B cell (primary cell): ENCODE measurements around the gene FMNL2. TPM values are rescaled to one million over a fixed set of nuclear protein-coding genes. Genes with fewer than 3 reads are reported as not detected.

Experiments used
- ATAC-seq: fragments of 200-7000 bp; cut with Tn5 transposase; one replicate; pipeline ENCODE4 v1.10.0; 2021; ENCODE audit warnings: low read depth, mild to moderate bottlenecking, moderate number of reproducible peaks, moderate library complexity
- CTCF ChIA-PET: fragments of 350-600 bp; sonication (Branson Sonifier 250); formaldehyde crosslinking; loops from one replicate; lab custom pipeline; 2021; ENCODE audit warnings: antibody characterized with exemption, inconsistent platforms; lab: Charles Lee
- POLR2A ChIA-PET: fragments of 350-600 bp; sonication (Branson Sonifier 250); formaldehyde crosslinking; loops from one replicate; lab custom pipeline; 2021; ENCODE audit warnings: antibody characterized with exemption; lab: Charles Lee
- DNase-seq: peaks from one replicate; pipeline ENCODE4 v3.0.0; 2013
- H2AFZ ChIP-seq: 2 replicates; pipeline ENCODE4 v1.6.1; 2012; ENCODE audit warnings: mild to moderate bottlenecking, low read depth, low read length; ENCODE audit not compliant: insufficient read depth, poor library complexity, severe bottlenecking
- H3K27ac ChIP-seq, 2 donors: 1 replicate in 1 of 2; 2 replicates in 1 of 2; pipeline ENCODE4 v1.5.1; 2012 to 2013; ENCODE audit warnings: low read length in 2 of 2, mild to moderate bottlenecking in 2 of 2, moderate library complexity in 1 of 2
- H3K27me3 ChIP-seq, 4 experiments: fragments of 200-600 bp in 1 of 4; sonication (generic) in 1 of 4; replicated peaks in 1 of 4; 1 replicate in 2 of 4; 2 replicates in 2 of 4; pipeline versions ENCODE4 v1.6.1 to v1.7.0; 2013 to 2016; ENCODE audit warnings: low read length in 3 of 4, mild to moderate bottlenecking in 2 of 4, mixed read lengths in 1 of 4, moderate library complexity in 1 of 4; ENCODE audit not compliant: insufficient read depth in 4 of 4, control insufficient read depth in 3 of 4; ENCODE audit errors: control extremely low read depth in 1 of 4
- H3K36me3 ChIP-seq, 2 experiments: replicated peaks in 1 of 2; 1 replicate in 1 of 2; 2 replicates in 1 of 2; pipeline versions ENCODE4 v1.6.1 to v1.7.1; 2013; ENCODE audit warnings: low read length in 1 of 2; ENCODE audit not compliant: insufficient read depth in 2 of 2, control insufficient read depth in 1 of 2; ENCODE audit errors: control extremely low read depth in 1 of 2, extremely low read depth in 1 of 2
- H3K4me1 ChIP-seq, 2 donors: fragments of 200-600 bp in 1 of 2; sonication (generic) in 1 of 2; 1 replicate in 1 of 2; 2 replicates in 1 of 2; pipeline versions ENCODE4 v1.5.1 to v1.6.1; 2013 to 2017; ENCODE audit warnings: low read length in 2 of 2; ENCODE audit not compliant: control insufficient read depth in 2 of 2, insufficient read depth in 2 of 2
- H3K4me2 ChIP-seq: replicated peaks from 2 replicates; pipeline ENCODE3; 2012; ENCODE audit warnings: mild to moderate bottlenecking, low read depth, low read length; ENCODE audit not compliant: poor library complexity, severe bottlenecking
- H3K4me3 ChIP-seq, 5 experiments: fragments of 200-600 bp in 1 of 5; sonication (generic) in 1 of 5; 1 replicate in 3 of 5; 2 replicates in 2 of 5; pipeline versions ENCODE4 v1.5.1 to v1.7.0; 2011 to 2016; ENCODE audit warnings: low read length in 4 of 5, mild to moderate bottlenecking in 4 of 5, low read depth in 2 of 5, control low read depth in 1 of 5, moderate library complexity in 1 of 5; ENCODE audit not compliant: insufficient read depth in 1 of 5; ENCODE audit errors: control extremely low read depth in 1 of 5, extremely low read depth in 1 of 5
- H3K79me2 ChIP-seq: fragments of 200-600 bp; sonication (generic); one replicate; pipeline ENCODE4 v1.6.0; 2016; ENCODE audit warnings: low read length; ENCODE audit not compliant: control insufficient read depth, insufficient read depth
- H3K9ac ChIP-seq: fragments of 200-600 bp; sonication (generic); 2 replicates; pipeline ENCODE4 v1.6.1; 2017; ENCODE audit warnings: mild to moderate bottlenecking, low read length, moderate library complexity
- H3K9me3 ChIP-seq, 3 donors: one replicate each; pipeline versions ENCODE4 v1.6.1 to v1.7.1; 2013; ENCODE audit warnings: low read length in 2 of 3; ENCODE audit not compliant: control insufficient read depth in 2 of 3, insufficient read depth in 1 of 3; ENCODE audit errors: control extremely low read depth in 1 of 3
- H4K20me1 ChIP-seq: 2 replicates; pipeline ENCODE4 v1.6.0; 2012; ENCODE audit warnings: mild to moderate bottlenecking, low read length; ENCODE audit not compliant: insufficient read depth, control insufficient read depth, poor library complexity, severe bottlenecking
- H3K27ac Mint-ChIP-seq: one replicate; pipeline ENCODE4 v1.8.0; 2021; ENCODE audit warnings: mixed read lengths
- H3K27me3 Mint-ChIP-seq: one replicate; pipeline ENCODE4 v1.8.0; 2021; ENCODE audit warnings: mixed read lengths
- H3K4me1 Mint-ChIP-seq: one replicate; pipeline ENCODE4 v1.8.0; 2021; ENCODE audit warnings: mixed read lengths
- H3K4me3 Mint-ChIP-seq: one replicate; pipeline ENCODE4 v1.8.0; 2021; ENCODE audit warnings: mixed read lengths
- H3K9me3 Mint-ChIP-seq: one replicate; pipeline ENCODE4 v1.8.0; 2022; ENCODE audit warnings: mixed read lengths; ENCODE audit not compliant: insufficient read depth
- CTCF ChIP-seq: fragments of 200-600 bp; IDR thresholded peaks from one replicate; pipeline ENCODE4 v1.8.0; 2022; ENCODE audit warnings: antibody characterized with exemption, mild to moderate bottlenecking
- EZH2 ChIP-seq: IDR thresholded peaks from 2 replicates; pipeline ENCODE4 v1.6.1; 2012; ENCODE audit warnings: borderline replicate concordance, low read depth, mild to moderate bottlenecking, moderate library complexity, low read length; ENCODE audit not compliant: insufficient read depth, poor library complexity, severe bottlenecking
- WGBS: methylation state at CpG from one replicate; pipeline ENCODE4 v1.1.5; 2013; ENCODE audit warnings: missing lambda C conversion rate; ENCODE audit not compliant: insufficient coverage; 5-methylcytosine and 5-hydroxymethylcytosine counted together
- intact Hi-C: fragments of 100-400 bp; cut with micrococcal nuclease; formaldehyde crosslinking; loops from one replicate; pipeline ENCODE4 v1.10.0; 2022
- polyA plus RNA-seq: library from polyadenylated mRNA; depleted of rRNA; stranded (reverse); fragments of >200 nt; gene quantifications from 2 replicates; pipeline ENCODE4 v1.2.3, GENCODE V29; 2012
- total RNA-seq, 2 donors: library from RNA; stranded (reverse); fragments of 120-200 nt in 1 of 2; gene quantifications; 1 replicate in 1 of 2; 2 replicates in 1 of 2; pipeline versions ENCODE4 v1.2.3 to v1.2.4, GENCODE V29; 2013 to 2022

FMNL2 gene
- total and polyA plus RNA-seq, 2 donors (not counting 1 experiment from before 2014, with no cell fraction given), result 0.73 to 8.8 TPM

DNA sequence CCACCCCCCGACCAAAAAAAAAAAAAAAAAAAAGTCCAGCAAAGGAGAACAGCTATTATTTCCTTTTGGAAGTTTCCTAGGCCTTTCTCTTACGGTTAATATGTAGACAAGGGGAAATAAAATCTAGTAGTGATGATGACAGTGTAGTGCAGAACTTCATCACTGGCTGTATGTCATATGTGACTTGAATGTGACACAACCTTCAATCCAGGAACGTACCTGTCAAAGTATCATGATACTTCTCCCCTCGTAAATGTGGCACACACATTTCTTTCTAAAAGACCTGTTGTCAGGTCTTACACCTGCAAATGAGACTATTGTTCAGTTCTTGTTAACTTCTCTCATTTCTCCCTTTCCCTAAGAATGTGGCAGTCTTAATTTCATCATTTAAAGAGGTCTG, 208.7 kb downstream of the FMNL2 start:
- ChIA-PET POLR2A (no interaction called here), CTCF (no interaction called here)
- Mint-ChIP-seq H3K27ac (no peak overlapping the region), H3K9me3 (no peaks in the 10 kb centered on the region), H3K4me1 (peaks cover 10% of the 10 kb centered on the region), H3K4me3 (no peak overlapping the region), H3K27me3 (no peaks in the 10 kb centered on the region)
- no peaks in the 10 kb centered on the region for H3K27me3 ChIP-seq
- no peak for TF ChIP-seq EZH2
- TF ChIP-seq CTCF, result no peak
- H2AFZ ChIP-seq, result no peak overlapping the region
- H3K4me2 ChIP-seq, result no peak overlapping the region
- H3K9me3 ChIP-seq, result no peaks in the 10 kb centered on the region
- H3K9ac ChIP-seq, result no peak overlapping the region
- intact Hi-C loops, result no loop called here
- no peaks in the 10 kb centered on the region for H3K79me2 ChIP-seq
- no peak overlapping the region for H3K27ac ChIP-seq
- no peak overlapping the region for H3K4me3 ChIP-seq
- DNase-seq (no peak), ATAC-seq (no peak)
- H4K20me1 ChIP-seq, result no peaks in the 10 kb centered on the region
- no peaks in the 10 kb centered on the region for H3K4me1 ChIP-seq
- H3K36me3 ChIP-seq, result no peaks in the 10 kb centered on the region
- 100% methylated on average over 2 of the region's 4 CpGs for WGBS

DNA sequence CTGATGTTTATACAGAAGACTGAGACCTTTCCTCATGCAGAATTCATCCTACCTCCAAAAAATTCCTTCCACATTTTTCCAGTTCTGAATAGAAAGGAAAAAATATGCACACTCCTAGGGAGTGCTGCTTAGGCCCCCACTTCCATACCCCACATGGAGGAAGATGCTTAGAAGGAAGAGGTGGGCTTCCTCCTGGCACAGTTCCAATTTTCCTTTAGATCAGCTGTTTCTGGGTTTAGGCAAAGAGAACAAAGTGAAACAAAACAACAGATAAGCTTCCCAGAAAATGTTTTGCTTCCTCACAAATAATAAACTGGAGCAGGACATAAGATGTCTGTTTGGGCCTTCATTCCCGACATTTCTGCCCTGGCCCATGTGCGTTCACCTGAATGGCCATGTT, 209.7 kb downstream of the FMNL2 start:
- WGBS, result no CpG with 5 or more reads among the region's 2 CpGs
- TF ChIP-seq CTCF, result no peak
- Histone ChIP-seq H3K4me3 (no peak overlapping the region), H3K27ac (no peak overlapping the region), H3K4me1 (no peaks in the 10 kb centered on the region), H3K79me2 (no peaks in the 10 kb centered on the region), H3K9me3 (no peaks in the 10 kb centered on the region), H3K27me3 (no peaks in the 10 kb centered on the region), H4K20me1 (no peaks in the 10 kb centered on the region), H2AFZ (no peak overlapping the region), H3K36me3 (no peaks in the 10 kb centered on the region), H3K9ac (no peak overlapping the region), H3K4me2 (no peak overlapping the region)
- Mint-ChIP-seq H3K27ac (no peak overlapping the region), H3K27me3 (no peaks in the 10 kb centered on the region), H3K9me3 (no peaks in the 10 kb centered on the region), H3K4me3 (no peak overlapping the region), H3K4me1 (peaks cover 10% of the 10 kb centered on the region)
- POLR2A ChIA-PET, result no interaction called here
- intact Hi-C loops, result no loop called here
- no peak for DNase-seq
- no peak for ATAC-seq
- CTCF ChIA-PET, result no interaction called here
